ENCODE measurements around the gene CCDC194. TPM values are rescaled to one million over a fixed set of nuclear protein-coding genes. Genes with fewer than 3 reads are reported as not detected.

Gene CCDC194
- total and polyA plus RNA-seq, 5 experiments from 2014 or later, result 2.4 to 3.4 TPM; not detected in 3

GRCh38 chr19:17419621-17420474 is 25.9 kb upstream of the CCDC194 start, which contains the start of gene MVB12A:
Gene MVB12A, plus strand, starts transcription at chr19:17420047. Its CDS starts 89 bp downstream, at chr19:17420136.
- POLR2A ChIA-PET, result interaction anchor here (0.5 to 3.3 kb wide), 13 partner anchors 9 to 909 kb away, joined by 3 to 29 read pairs (median 4); partner anchors contain the start of genes ANO8, BST2, DDA1 and MRPL34
- Mint-ChIP-seq H3K4me3 (peak within 1 kb of the TSS; percentile 87 to 96 (median 94)), H3K27ac (peak within 1 kb of the TSS; percentile 75 to 95 (median 92)), H3K9me3 (no peaks in the 10 kb centered on the region), H3K4me1 (peaks cover 13 to 34% (median 26%) of the 10 kb centered on the region in 4 donors), H3K27me3 (no peaks in the 10 kb centered on the region), H3K36me3 (peaks cover 0 to 14% (median 5%) of the 10 kb centered on the region in 3 donors)
- ATAC-seq (peak; percentile 92 to 95), DNase-seq (peak; percentile 85 to 98 (median 95))

DNA sequence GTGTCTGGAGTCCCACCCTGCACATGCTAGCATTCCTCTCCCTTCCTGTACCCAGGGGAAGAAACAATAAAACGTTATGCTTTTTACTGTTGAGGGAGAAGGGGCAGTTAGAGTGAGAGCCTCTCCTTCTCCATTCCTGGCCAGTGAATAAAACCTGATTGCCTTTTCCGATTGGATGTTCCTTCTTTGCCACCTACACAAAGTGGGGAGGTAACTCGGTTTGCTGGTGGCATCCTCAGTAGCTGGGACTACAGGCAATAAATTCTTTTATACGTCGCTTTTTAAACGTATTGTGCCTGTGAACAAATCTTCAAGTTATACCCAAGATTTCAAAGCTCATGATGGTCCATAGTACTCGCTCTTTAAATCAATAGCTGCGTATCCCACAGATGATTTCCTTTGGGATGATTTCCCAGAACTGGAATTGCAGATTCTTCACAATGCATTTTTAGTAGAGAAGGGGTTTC is 25.2 kb upstream of the CCDC194 start:
- no peaks in the 10 kb centered on the region for H3K27me3 Mint-ChIP-seq
- POLR2A ChIA-PET, result interaction anchor here (0.5 to 3.3 kb wide), 13 partner anchors 10 to 910 kb away, joined by 3 to 29 read pairs (median 4); partner anchors contain the start of genes ANO8, BST2, DDA1 and MRPL34
- H3K36me3 Mint-ChIP-seq, result peaks cover 0 to 21% (median 5%) of the 10 kb centered on the region in 3 donors
- no peaks in the 10 kb centered on the region for H3K9me3 Mint-ChIP-seq
- peak overlapping the region; percentile 75 to 95 (median 92) for H3K27ac Mint-ChIP-seq
- peak in 1 of 10 donors; percentile 7 for DNase-seq
- H3K4me3 Mint-ChIP-seq, result peak overlapping the region; percentile 87 to 96 (median 94)
- H3K4me1 Mint-ChIP-seq, result peaks cover 13 to 28% (median 22%) of the 10 kb centered on the region in 4 donors
- ATAC-seq, result no peak

DNA sequence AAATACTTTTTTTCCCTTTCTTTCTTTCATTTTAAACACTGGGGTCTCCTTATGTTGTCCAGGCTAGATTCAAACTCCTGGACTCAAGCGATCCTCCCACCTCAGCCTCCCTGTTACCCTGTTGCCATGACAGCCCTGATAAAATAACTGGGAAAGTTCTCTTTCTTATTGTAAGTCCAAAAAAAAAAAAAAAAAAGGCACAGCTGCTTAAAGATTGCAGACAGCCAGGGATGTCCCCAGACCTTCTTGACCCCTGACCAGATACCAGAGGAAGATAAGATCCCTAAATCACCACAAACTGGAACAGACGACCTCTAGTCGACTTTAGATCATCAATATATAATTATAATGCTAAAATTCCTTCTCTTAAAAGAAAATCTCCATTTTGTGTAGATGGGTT is 24.7 kb upstream of the CCDC194 start:
- peak overlapping the region; percentile 87 to 96 (median 94) for H3K4me3 Mint-ChIP-seq
- ATAC-seq (no peak), DNase-seq (no peak)
- no peaks in the 10 kb centered on the region for H3K9me3 Mint-ChIP-seq
- POLR2A ChIA-PET, result interaction anchor here (0.8 to 3.3 kb wide), 5 partner anchors 13 to 294 kb away, joined by 3 to 29 read pairs (median 4); partner anchors contain the start of gene BST2
- peaks cover 0 to 26% (median 5%) of the 10 kb centered on the region in 3 donors for H3K36me3 Mint-ChIP-seq
- H3K27me3 Mint-ChIP-seq, result no peaks in the 10 kb centered on the region
- peak overlapping the region in 4 of 10 donors; percentile 9 to 95 (median 92) for H3K27ac Mint-ChIP-seq
- H3K4me1 Mint-ChIP-seq, result peaks cover 13 to 25% (median 21%) of the 10 kb centered on the region in 4 donors

- Mint-ChIP-seq H3K4me1 (peaks cover 8 to 24% (median 21%) of the 10 kb centered on the region in 4 donors), H3K9me3 (no peaks in the 10 kb centered on the region), H3K36me3 (peaks cover 0 to 43% (median 8%) of the 10 kb centered on the region in 3 donors), H3K4me3 (no peak overlapping the region), H3K27ac (peak overlapping the region in 1 of 10 donors; percentile 62), H3K27me3 (no peaks in the 10 kb centered on the region)
- POLR2A ChIA-PET, result no interaction called here
- ATAC-seq, result no peak
- no peak for DNase-seq
Observed at GRCh38 chr19:17415121-17415520, 21.1 kb upstream of the CCDC194 start.

DNA sequence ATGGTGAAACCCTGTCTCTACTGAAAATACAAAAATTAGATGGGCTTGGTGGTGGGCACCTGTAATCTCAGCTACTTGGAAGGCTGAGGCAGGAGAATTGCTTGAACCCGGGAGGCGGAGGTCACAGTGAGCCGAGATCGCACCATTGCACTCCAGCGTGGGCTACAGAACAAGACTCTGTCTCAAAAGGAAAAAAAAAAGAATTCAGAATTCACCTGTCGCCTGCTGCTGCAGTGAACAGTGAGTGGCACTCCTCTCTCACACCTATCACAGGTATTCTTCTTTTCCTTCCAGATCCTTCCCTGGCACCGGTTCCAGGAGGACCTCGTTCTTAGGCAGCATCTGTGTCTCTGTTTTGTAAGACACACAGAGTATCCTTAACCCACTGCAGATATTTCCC is 20.1 kb upstream of the CCDC194 start:
- H3K4me3 Mint-ChIP-seq, result no peak overlapping the region
- no peak overlapping the region for H3K27ac Mint-ChIP-seq
- no peaks in the 10 kb centered on the region for H3K9me3 Mint-ChIP-seq
- H3K36me3 Mint-ChIP-seq, result peaks cover 0 to 43% (median 8%) of the 10 kb centered on the region in 3 donors
- POLR2A ChIA-PET, result no interaction called here
- H3K27me3 Mint-ChIP-seq, result no peaks in the 10 kb centered on the region
- H3K4me1 Mint-ChIP-seq, result peaks cover 3 to 20% (median 14%) of the 10 kb centered on the region in 4 donors
- DNase-seq (no peak), ATAC-seq (no peak)

DNA sequence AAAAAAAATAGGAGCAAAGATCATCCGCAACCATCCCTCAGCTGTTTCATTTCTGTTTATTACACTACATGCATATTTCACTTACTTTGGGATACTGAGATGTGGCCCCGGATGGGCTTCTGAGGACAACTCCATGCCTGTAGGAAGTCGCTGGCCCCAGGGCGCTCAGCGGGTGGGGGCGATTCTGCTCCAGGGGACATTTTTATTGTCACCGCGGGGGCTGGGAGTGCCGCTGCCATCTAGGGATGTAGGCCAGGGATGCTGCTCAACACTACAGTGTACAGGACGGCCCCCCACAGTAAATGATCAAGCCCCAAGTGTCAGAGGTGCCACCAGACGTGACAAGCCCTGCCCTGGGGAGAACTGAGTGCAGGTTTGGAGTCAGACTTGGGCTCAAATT is 17.8 kb upstream of the CCDC194 start:
- peaks cover 0 to 43% (median 8%) of the 10 kb centered on the region in 3 donors for H3K36me3 Mint-ChIP-seq
- H3K4me3 Mint-ChIP-seq, result no peak overlapping the region
- POLR2A ChIA-PET, result interaction anchor here (1.1 kb wide), 1 partner anchor 20 kb away, joined by 3 read pairs; no protein-coding TSS in a partner anchor
- H3K9me3 Mint-ChIP-seq, result no peaks in the 10 kb centered on the region
- DNase-seq (no peak), ATAC-seq (no peak)
- H3K27me3 Mint-ChIP-seq, result no peaks in the 10 kb centered on the region
- H3K27ac Mint-ChIP-seq, result peak overlapping the region in 1 of 10 donors; percentile 39
- peaks cover 8 to 31% (median 21%) of the 10 kb centered on the region in 4 donors for H3K4me1 Mint-ChIP-seq

DNA sequence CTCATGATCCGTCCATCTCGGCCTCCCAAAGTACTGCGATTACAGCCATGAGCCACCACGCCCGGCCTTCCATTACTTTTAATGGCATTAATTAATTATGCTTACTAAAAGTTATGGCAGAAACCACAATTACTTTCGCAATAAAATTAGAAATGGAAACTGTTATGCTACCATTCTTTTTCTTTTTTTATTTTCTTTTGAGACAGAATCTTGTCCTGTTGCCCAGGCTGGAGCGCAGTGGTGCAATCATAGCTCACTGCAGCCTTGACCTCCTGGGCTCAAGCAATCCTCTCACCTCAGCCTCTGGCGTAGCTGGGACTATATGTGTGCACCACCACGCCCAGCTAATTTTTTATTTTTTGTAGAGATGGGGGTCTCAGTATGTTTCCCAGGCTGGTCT is 16.0 kb upstream of the CCDC194 start:
- ATAC-seq, result no peak
- Mint-ChIP-seq H3K27ac (no peak overlapping the region), H3K27me3 (no peaks in the 10 kb centered on the region)

DNA sequence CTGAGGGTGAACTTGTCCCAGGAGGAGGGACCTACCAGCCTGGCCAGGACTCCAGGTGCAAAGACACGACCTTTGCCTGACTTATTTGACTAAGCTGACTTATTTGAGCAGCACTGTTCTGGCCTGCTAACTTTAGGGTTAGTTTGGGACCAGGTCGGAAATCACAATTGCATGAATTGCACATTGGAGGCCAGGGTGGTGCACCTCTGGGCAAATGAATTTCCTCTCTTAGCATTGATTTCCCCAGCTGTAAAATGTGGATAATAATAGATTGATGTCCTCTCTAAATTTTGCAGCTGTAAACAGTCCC is 12.8 kb upstream of the CCDC194 start:
- ATAC-seq, result no peak
- Mint-ChIP-seq H3K27ac (peak overlapping the region; percentile 93 to 97 (median 96)), H3K27me3 (no peaks in the 10 kb centered on the region), H3K4me1 (peaks cover 20 to 46% (median 39%) of the 10 kb centered on the region in 4 donors), H3K36me3 (peaks cover 0 to 19% (median 4%) of the 10 kb centered on the region in 3 donors), H3K4me3 (peak overlapping the region; percentile 87 to 99 (median 96)), H3K9me3 (no peaks in the 10 kb centered on the region)
- no peak for DNase-seq
- POLR2A ChIA-PET, result interaction anchor here (4.5 kb wide), 1 partner anchor 13 kb away, joined by 29 read pairs; the partner anchor contains the start of gene MVB12A

More for the DNA sequence above, 16.0 kb upstream of the CCDC194 start:
- POLR2A ChIA-PET, result interaction anchor here (0.6 to 0.7 kb wide), 2 partner anchors 451 to 523 kb away, joined by 3 read pairs; no protein-coding TSS in a partner anchor
- no peak for DNase-seq
- H3K36me3 Mint-ChIP-seq, result peaks cover 0 to 34% (median 6%) of the 10 kb centered on the region in 3 donors
- H3K4me3 Mint-ChIP-seq, result no peak overlapping the region
- H3K4me1 Mint-ChIP-seq, result peaks cover 11 to 38% (median 31%) of the 10 kb centered on the region in 4 donors
- no peaks in the 10 kb centered on the region for H3K9me3 Mint-ChIP-seq

DNA sequence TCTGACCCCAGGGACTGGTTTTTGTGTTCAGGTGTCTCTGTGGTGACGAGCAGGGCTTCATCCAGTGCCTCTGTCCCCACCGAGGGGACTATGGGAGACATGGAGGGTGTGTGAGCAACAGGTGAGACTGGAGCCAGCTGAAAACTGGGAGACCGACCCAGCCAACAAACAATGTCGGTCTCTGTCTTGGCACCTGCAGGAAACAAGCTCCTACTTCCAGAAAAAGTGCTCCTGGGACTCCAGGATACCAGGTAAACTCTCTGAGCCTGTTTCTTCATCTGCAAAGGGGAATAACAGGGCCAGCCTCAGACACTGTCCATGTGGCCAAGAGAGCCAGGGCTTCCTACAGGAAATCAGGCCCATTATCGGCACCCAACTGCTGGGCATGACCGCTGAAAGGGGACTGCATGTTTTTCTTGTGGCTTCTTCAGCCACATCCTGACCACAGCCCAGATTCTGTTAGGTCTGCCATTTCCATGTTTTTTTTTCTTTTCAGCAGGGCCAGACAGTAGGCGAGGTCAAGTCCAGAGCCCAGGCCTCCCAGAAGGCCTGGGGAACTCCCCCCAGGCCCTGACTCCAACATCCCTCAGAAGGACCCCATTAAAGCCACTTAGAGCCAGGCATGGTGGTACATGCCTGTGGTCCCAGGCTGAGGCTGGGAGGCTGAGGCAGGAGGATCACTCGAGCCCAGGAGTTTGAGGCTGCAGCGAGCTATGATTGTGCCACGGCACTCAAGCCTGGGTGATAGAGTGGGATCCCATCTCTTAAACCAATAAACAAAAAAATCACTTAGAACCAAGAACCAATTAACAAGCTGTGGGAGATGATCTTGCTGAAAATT is 12.3 kb upstream of the CCDC194 start:
- POLR2A ChIA-PET, result interaction anchor here (0.7 to 4.5 kb wide), 4 partner anchors 12 to 114 kb away, joined by 5 to 29 read pairs (median 10); partner anchors contain the start of genes CCDC194 and MVB12A
- peaks cover 20 to 41% (median 38%) of the 10 kb centered on the region in 4 donors for H3K4me1 Mint-ChIP-seq
- H3K27ac Mint-ChIP-seq, result peak overlapping the region; percentile 93 to 97 (median 96)
- DNase-seq (no peak), ATAC-seq (peak in 1 of 2 donors; percentile 26)
- no peaks in the 10 kb centered on the region for H3K9me3 Mint-ChIP-seq
- H3K36me3 Mint-ChIP-seq, result peaks cover 0 to 19% (median 2%) of the 10 kb centered on the region in 3 donors
- no peaks in the 10 kb centered on the region for H3K27me3 Mint-ChIP-seq
- peak overlapping the region; percentile 87 to 99 (median 96) for H3K4me3 Mint-ChIP-seq

- POLR2A ChIA-PET, result interaction anchor here (0.7 to 4.5 kb wide), 7 partner anchors 8 to 876 kb away, joined by 3 to 29 read pairs (median 5); partner anchors contain the start of genes CCDC194, JUND, MVB12A and USE1
- H3K36me3 Mint-ChIP-seq, result peaks cover 0 to 23% (median 2%) of the 10 kb centered on the region in 3 donors
- H3K4me1 Mint-ChIP-seq, result peaks cover 20 to 41% (median 38%) of the 10 kb centered on the region in 4 donors
- peak within 1 kb of the TSS; percentile 87 to 99 (median 96) for H3K4me3 Mint-ChIP-seq
- ATAC-seq, result peak; percentile 80 to 89
- peak within 1 kb of the TSS; percentile 93 to 97 (median 96) for H3K27ac Mint-ChIP-seq
- DNase-seq, result peak in 9 of 10 donors; percentile 27 to 74 (median 54)
- H3K9me3 Mint-ChIP-seq, result no peaks in the 10 kb centered on the region
- no peaks in the 10 kb centered on the region for H3K27me3 Mint-ChIP-seq
Observed at GRCh38 chr19:17405250-17406045, 11.5 kb upstream of the CCDC194 start, which contains the start of gene BST2. Gene BST2, minus strand, starts transcription at chr19:17405630. Its CDS starts 55 bp downstream, at chr19:17405575.
